GM12872 (cell line): ENCODE results near the gene SCML2.

ENCODE experiments used
- CTCF ChIP-seq: IDR thresholded peaks from 3 replicates; pipeline ENCODE4 v1.5.1; 2011; ENCODE audit warnings: low read depth, mild to moderate bottlenecking, low read length, moderate library complexity; ENCODE audit not compliant: insufficient read depth

The SCML2 gene

GRCh38 chrX:18354369-18355223 is at the start of gene SCML2:
SCML2 (minus strand) TSS chrX:18354688; CDS start chrX:18334071, 20,617 bp downstream.
- no peak for TF ChIP-seq CTCF

GRCh38 chrX:18401848-18402213 is 47.3 kb upstream of the SCML2 start:
- no peak for TF ChIP-seq CTCF

GRCh38 chrX:18394477-18394876 is 40.0 kb upstream of the SCML2 start:
- TF ChIP-seq CTCF: no peak

DNA sequence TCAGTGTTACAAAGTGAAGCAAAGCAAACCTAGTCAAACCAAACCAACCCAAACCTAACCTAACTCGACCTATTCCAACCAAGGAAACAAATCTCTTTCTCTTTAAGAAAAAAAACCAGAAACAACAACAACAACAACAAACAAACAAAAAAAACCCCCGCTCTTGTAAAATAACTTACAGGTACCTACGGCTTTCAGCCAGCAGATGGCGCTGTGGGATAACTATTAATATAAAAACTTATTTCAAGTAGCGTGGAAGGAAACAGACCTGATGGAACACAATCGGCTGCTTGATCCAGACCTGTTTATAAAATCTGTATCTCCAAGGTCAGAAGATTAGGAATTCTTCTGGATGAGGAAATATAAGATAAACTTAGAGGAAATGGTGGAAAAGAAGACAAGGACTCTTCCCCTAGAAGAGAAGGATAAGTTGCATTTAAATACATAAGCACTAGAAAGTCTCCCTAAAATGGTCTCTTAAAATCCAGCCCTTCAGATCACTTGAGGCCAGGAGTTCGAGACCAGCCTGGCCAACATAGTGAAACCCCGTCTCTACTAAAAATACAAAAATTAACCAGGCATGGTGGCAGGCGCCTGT is 36.6 kb upstream of the SCML2 start:
- TF ChIP-seq CTCF: peak; percentile 38; the same call in 2 of the 3 replicates

DNA sequence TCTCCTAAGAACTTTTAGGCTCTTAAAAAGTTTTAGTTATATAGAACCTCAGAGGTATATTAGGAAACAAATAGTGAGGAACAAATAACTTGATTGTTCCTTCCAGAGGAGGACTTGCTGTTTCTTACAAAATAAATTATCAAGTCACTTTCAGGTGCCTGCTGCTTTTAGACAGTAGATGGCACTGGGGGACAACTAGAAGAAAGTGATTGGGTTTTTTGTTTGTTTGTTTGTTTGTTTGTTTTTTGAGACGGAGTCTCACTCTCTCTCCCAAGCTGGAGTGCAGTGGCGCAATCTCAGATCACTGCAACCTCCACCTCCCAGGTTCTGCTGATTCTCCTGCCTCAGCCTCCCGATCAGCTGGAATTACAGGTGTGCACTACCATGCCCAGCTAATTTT is 35.5 kb upstream of the SCML2 start:
- TF ChIP-seq CTCF: 0 out of 3 replicates have a peak, but pooled peaks have one; percentile 16

DNA sequence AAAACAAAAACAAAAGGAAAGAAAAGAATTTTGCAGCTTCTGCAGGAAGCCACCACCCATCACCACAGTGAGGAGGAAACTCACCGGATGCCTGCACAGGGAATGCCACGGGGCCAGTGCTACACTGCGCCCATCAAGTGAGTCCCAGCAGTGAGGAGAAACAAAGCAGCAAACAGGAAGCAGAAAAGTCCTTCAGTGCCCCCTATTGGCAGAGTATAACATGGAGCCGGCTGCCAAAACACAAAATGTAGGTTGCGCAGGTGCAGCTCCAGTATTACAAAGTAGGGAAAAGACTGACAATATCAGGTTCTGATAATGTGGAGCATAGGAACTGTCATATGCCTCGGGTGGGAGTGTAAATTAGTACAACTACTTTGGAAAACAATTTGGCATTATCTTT is 23.3 kb upstream of the SCML2 start:
- TF ChIP-seq CTCF: peak; percentile 56

DNA sequence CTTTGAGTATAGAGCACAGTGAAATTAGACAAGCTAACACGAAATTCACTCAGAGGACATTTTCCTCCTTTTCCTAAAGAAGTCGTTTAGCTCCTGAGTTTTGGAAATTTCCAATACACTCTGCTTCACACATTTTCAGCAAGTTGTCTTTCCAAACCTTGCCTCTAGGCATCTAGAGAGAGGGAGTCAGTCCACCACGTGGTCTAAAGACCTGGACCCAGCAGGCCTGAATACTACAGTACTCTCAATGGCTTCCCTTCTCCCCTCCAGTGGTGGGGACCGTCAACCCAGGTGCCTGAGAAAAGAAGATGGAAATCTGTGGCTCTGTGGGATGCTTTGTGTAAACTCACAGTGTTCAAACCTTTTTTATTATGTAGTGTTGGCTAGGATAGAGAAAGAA is 13.9 kb upstream of the SCML2 start:
- TF ChIP-seq CTCF: no peak
